ENCODE results near the gene EIF4E2. TPM values are rescaled to one million over a fixed set of nuclear protein-coding genes. Genes with fewer than 3 reads are reported as not detected.

EIF4E2 gene
- total RNA-seq, 1 experiment from 2014 or later, result 69.6 TPM

DNA sequence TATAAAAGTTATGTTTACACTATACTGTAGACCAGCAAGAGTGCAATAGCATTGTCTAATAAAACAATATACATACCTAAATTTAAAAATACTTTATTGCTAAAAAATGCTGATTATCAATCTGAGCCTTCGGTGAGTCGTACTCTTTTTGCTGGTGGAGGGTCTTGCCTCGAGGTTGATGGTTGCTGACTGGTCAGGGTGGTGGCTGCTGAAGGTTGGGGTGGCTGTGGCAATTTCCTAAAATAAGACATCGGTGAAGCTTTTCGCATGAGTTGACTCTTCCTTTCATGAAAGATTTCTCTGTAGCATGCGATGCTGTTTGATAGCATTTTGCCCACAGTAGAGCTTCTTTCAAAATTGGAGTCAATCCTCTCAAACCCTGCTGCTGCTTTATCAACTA lies 2.5 kb upstream of the EIF4E2 start:
- intact Hi-C loops (cut with micrococcal nuclease; ENCODE audit: unreplicated experiment), result no loop called here
- no peak overlapping the region for H2AFZ ChIP-seq
- TF ChIP-seq EZH2 (IDR thresholded peaks at IDR 0.05; ENCODE audit: low read depth), result no peak
- TF ChIP-seq, protein P1, sequence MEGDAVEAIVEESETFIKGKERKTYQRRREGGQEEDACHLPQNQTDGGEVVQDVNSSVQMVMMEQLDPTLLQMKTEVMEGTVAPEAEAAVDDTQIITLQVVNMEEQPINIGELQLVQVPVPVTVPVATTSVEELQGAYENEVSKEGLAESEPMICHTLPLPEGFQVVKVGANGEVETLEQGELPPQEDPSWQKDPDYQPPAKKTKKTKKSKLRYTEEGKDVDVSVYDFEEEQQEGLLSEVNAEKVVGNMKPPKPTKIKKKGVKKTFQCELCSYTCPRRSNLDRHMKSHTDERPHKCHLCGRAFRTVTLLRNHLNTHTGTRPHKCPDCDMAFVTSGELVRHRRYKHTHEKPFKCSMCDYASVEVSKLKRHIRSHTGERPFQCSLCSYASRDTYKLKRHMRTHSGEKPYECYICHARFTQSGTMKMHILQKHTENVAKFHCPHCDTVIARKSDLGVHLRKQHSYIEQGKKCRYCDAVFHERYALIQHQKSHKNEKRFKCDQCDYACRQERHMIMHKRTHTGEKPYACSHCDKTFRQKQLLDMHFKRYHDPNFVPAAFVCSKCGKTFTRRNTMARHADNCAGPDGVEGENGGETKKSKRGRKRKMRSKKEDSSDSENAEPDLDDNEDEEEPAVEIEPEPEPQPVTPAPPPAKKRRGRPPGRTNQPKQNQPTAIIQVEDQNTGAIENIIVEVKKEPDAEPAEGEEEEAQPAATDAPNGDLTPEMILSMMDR (conservative IDR thresholded peaks at IDR 0.05), result no peak
- H3K79me2 ChIP-seq (ENCODE audit: low read depth), result peaks cover 61% of the 10 kb centered on the region
- ChIA-PET CTCF (no interaction called here), POLR2A (ENCODE audit: unreplicated experiment) (no interaction called here)
- H3K9me3 ChIP-seq (ENCODE audit: insufficient read depth, low read depth), result no peaks in the 10 kb centered on the region
- peaks cover 2% of the 10 kb centered on the region; the same call in 1 of the 2 replicates for H4K20me1 ChIP-seq (ENCODE audit: insufficient read depth)
- no peaks in the 10 kb centered on the region for H3F3A ChIP-seq (ENCODE audit: insufficient read depth, low read depth)
- no peaks in the 10 kb centered on the region for H3K9me2 ChIP-seq (ENCODE audit: insufficient read depth)
- H3K4me2 ChIP-seq, result no peak overlapping the region
- H3K4me1 ChIP-seq (replicated peaks; ENCODE audit: insufficient read depth), result peaks cover 13% of the 10 kb centered on the region
- no peaks in the 10 kb centered on the region for H3K27me3 ChIP-seq (ENCODE audit: insufficient read depth, low read depth)
- DNase-seq, result no peak
- no peak overlapping the region for H3K27ac ChIP-seq
- no TSS peak for BruUV-seq (replicated peaks)
- no peak overlapping the region for H3K4me3 ChIP-seq
- H3K36me3 ChIP-seq (ENCODE audit: low read depth), result peaks cover 3% of the 10 kb centered on the region; the same call in 1 of the 2 replicates

DNA sequence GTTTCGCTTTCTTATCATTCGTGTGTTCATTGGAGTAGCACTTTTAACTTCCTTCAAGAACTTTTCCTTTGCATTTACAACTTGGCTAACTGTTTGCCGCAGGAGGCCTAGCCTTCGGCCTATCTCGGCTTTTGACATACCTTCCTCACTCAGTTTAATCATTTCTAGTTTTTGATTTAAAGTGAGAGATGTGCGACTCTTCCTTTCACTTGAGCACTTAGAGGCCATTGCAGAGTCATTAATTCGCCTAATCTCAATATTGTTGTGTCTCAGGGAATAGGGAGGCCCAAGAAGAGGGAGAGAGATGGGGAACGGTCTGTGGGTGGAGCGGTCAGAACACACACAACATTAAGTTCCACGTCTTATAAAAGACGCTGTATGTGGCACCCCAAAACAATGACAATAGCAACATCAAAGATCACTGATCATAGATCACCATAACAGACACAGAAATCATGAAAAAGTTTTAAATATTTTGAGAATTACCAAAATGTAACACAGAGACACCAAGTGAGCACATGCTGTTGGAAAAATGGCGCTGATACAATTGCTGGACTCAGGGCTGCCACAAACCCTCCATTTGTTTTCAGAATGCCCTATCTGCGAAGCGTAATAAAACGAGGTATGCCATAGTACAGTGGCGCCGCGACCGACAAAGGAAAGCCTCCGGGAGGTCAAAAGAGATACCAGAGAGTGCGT lies 685 bp upstream of the EIF4E2 start:
- no peaks in the 10 kb centered on the region for H3K27me3 ChIP-seq (ENCODE audit: insufficient read depth, low read depth)
- no peaks in the 10 kb centered on the region for H3K9me3 ChIP-seq (ENCODE audit: insufficient read depth, low read depth)
- ChIA-PET POLR2A (ENCODE audit: unreplicated experiment) (interaction anchor here (0.6 to 0.7 kb wide), 2 partner anchors 16 to 49 kb away, joined by 3 to 4 read pairs; no protein-coding TSS in a partner anchor), CTCF (no interaction called here)
- H3K4me1 ChIP-seq (replicated peaks; ENCODE audit: insufficient read depth), result peaks cover 13% of the 10 kb centered on the region
- peak overlapping the region; percentile 89 for H3K27ac ChIP-seq
- H3F3A ChIP-seq (ENCODE audit: insufficient read depth, low read depth), result no peaks in the 10 kb centered on the region; the same call in 1 of the 2 replicates
- H3K79me2 ChIP-seq (ENCODE audit: low read depth), result peaks cover 79% of the 10 kb centered on the region
- H3K36me3 ChIP-seq (ENCODE audit: low read depth), result peaks cover 3% of the 10 kb centered on the region; the same call in 1 of the 2 replicates
- peaks cover 19% of the 10 kb centered on the region; the same call in 1 of the 2 replicates for H4K20me1 ChIP-seq (ENCODE audit: insufficient read depth)
- TSS peak; percentile 51 for BruUV-seq (replicated peaks)
- DNase-seq, result no peak
- TF ChIP-seq EZH2 (IDR thresholded peaks at IDR 0.05; ENCODE audit: low read depth), result no peak
- TF ChIP-seq, protein P1 (conservative IDR thresholded peaks at IDR 0.05), result no peak
- H3K9me2 ChIP-seq (ENCODE audit: insufficient read depth), result no peaks in the 10 kb centered on the region
- peak overlapping the region; percentile 97 for H2AFZ ChIP-seq
- H3K4me3 ChIP-seq, result peak overlapping the region; percentile 87
- intact Hi-C loops (cut with micrococcal nuclease; ENCODE audit: unreplicated experiment), result loop anchor here (2.0 to 5.0 kb wide), 2 partner anchors 43 to 702 kb away; partner anchors contain the start of gene ATG16L1
- H3K4me2 ChIP-seq, result peak overlapping the region; percentile 92

DNA sequence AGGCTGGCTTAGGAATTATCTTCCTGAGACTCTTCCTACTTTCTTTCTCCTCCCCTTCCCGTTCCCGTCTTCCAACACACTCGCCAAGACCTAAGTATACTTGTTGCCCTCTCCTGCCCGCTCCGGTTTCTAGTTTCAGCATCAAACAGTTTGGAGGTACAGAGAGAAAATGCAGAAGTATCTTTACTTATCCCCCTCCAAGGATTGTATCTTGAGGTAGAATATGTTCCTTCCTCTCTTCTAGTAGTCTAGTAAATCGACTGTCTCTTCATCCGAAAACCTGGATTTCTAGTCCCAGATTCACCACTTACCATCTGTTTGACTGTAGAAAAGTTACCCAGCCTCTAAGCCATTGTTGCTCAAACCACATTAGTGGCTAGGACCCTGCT lies 755 bp downstream of the EIF4E2 start:
- Histone ChIP-seq H3K9me2 (ENCODE audit: insufficient read depth) (no peaks in the 10 kb centered on the region), H3K27ac (peak overlapping the region; percentile 89), H3F3A (ENCODE audit: insufficient read depth, low read depth) (no peaks in the 10 kb centered on the region; the same call in 1 of the 2 replicates), H3K9me3 (ENCODE audit: insufficient read depth, low read depth) (no peaks in the 10 kb centered on the region), H4K20me1 (ENCODE audit: insufficient read depth) (peaks cover 33% of the 10 kb centered on the region), H2AFZ (peak overlapping the region; percentile 97), H3K79me2 (ENCODE audit: low read depth) (peaks cover 87% of the 10 kb centered on the region), H3K36me3 (ENCODE audit: low read depth) (peaks cover 3% of the 10 kb centered on the region; the same call in 1 of the 2 replicates), H3K4me1 (replicated peaks; ENCODE audit: insufficient read depth) (peaks cover 13% of the 10 kb centered on the region), H3K4me3 (peak overlapping the region; percentile 87), H3K4me2 (peak overlapping the region; percentile 91), H3K27me3 (ENCODE audit: insufficient read depth, low read depth) (no peaks in the 10 kb centered on the region)
- ChIA-PET CTCF (interaction anchor here (0.6 kb wide), 1 partner anchor 149 kb away, joined by 9 read pairs; no protein-coding TSS in a partner anchor), POLR2A (ENCODE audit: unreplicated experiment) (interaction anchor here (0.6 to 1.0 kb wide), 2 partner anchors 138 to 878 kb away, joined by 5 to 7 read pairs; no protein-coding TSS in a partner anchor)
- TSS peak; percentile 32 for BruUV-seq (replicated peaks)
- no peak for DNase-seq
- intact Hi-C loops (cut with micrococcal nuclease; ENCODE audit: unreplicated experiment), result loop anchor here (2.0 to 5.0 kb wide), 2 partner anchors 42 to 701 kb away; partner anchors contain the start of gene ATG16L1
- no peak for TF ChIP-seq EZH2 (IDR thresholded peaks at IDR 0.05; ENCODE audit: low read depth)
- TF ChIP-seq, protein P1 (conservative IDR thresholded peaks at IDR 0.05), result no peak

Measured in PC-9 (cell line).